Breast epithelium (tissue), 4 donors: ENCODE measurements around the gene ANKS1B. TPM values are rescaled to one million over a fixed set of nuclear protein-coding genes. Genes with fewer than 3 reads are reported as not detected.

Source experiments
- DNase-seq, 2 donors: peaks; one replicate each; pipeline ENCODE4 v3.0.0-alpha.2; 2019; ENCODE audit warnings: low spot score in 2 of 2
- H3K27ac ChIP-seq, 2 donors: fragments of 200-600 bp; sonication (generic) in 1 of 2; one replicate each; pipeline ENCODE4 v1.5.1; 2016 to 2019; ENCODE audit warnings: mild to moderate bottlenecking in 1 of 2
- H3K27me3 ChIP-seq, 2 donors: fragments of 200-600 bp; sonication (generic) in 1 of 2; one replicate each; pipeline versions ENCODE4 v1.5.1 to v1.6.0; 2017 to 2019; ENCODE audit warnings: control low read depth in 1 of 2, mild to moderate bottlenecking in 1 of 2
- H3K36me3 ChIP-seq: fragments of 200-600 bp; one replicate; pipeline ENCODE4 v1.5.1; 2019
- H3K4me1 ChIP-seq, 2 donors: fragments of 200-600 bp; sonication (generic); one replicate each; pipeline ENCODE4 v1.5.1; 2016 to 2019; ENCODE audit warnings: control low read depth in 1 of 2
- H3K4me3 ChIP-seq, 3 donors: fragments of 200-600 bp; sonication (generic); 1 replicate in 2 of 3; 2 replicates in 1 of 3; pipeline ENCODE4 v1.5.1; 2016 to 2019; ENCODE audit warnings: mild to moderate bottlenecking in 3 of 3, moderate library complexity in 2 of 3
- H3K9me3 ChIP-seq, 2 donors: fragments of 200-600 bp; sonication (generic) in 1 of 2; one replicate each; pipeline ENCODE4 v1.5.1; 2016 to 2019; ENCODE audit warnings: control low read depth in 1 of 2
- POLR2A ChIP-seq: fragments of 450-650 bp; IDR thresholded peaks from one replicate; pipeline ENCODE4 v1.6.1; 2016; ENCODE audit warnings: antibody characterized with exemption, mild to moderate bottlenecking, moderate library complexity
- POLR2AphosphoS5 ChIP-seq, 3 donors: sonication (generic); formaldehyde crosslinking; IDR thresholded peaks; one replicate each; pipeline ENCODE4 v1.6.1; 2017; ENCODE audit warnings: antibody characterized with exemption in 3 of 3
- intact Hi-C: fragments of 100-400 bp; cut with DNase I; formaldehyde crosslinking; loops from one replicate; pipeline ENCODE4 v1.15.1; 2023; ENCODE audit warnings: low total_unique reads
- total RNA-seq, 3 donors: library from RNA; depleted of rRNA; stranded (reverse); fragments of >200 nt; gene quantifications; one replicate each; pipeline ENCODE4 v1.1.0, GENCODE V29; 2016
- TF ChIP-seq, protein P1 (sequence below), 3 donors: fragments of 450-650 bp; IDR thresholded peaks; one replicate each; pipeline ENCODE4 v1.5.1; 2016 to 2017; ENCODE audit warnings: antibody characterized with exemption in 3 of 3, mild to moderate bottlenecking in 3 of 3, moderate library complexity in 3 of 3

Gene ANKS1B
- total RNA-seq, 3 donors from 2014 or later: 16.6 to 115 (median 32.4) TPM

GRCh38 chr12:98796745-98797144 lies 1188.0 kb downstream of the ANKS1B start:
- no peak overlapping the region for H3K4me3 ChIP-seq
- TF ChIP-seq POLR2A (no peak), POLR2AphosphoS5 (IDR thresholded peaks at IDR 0.05) (no peak)
- TF ChIP-seq, protein P1, sequence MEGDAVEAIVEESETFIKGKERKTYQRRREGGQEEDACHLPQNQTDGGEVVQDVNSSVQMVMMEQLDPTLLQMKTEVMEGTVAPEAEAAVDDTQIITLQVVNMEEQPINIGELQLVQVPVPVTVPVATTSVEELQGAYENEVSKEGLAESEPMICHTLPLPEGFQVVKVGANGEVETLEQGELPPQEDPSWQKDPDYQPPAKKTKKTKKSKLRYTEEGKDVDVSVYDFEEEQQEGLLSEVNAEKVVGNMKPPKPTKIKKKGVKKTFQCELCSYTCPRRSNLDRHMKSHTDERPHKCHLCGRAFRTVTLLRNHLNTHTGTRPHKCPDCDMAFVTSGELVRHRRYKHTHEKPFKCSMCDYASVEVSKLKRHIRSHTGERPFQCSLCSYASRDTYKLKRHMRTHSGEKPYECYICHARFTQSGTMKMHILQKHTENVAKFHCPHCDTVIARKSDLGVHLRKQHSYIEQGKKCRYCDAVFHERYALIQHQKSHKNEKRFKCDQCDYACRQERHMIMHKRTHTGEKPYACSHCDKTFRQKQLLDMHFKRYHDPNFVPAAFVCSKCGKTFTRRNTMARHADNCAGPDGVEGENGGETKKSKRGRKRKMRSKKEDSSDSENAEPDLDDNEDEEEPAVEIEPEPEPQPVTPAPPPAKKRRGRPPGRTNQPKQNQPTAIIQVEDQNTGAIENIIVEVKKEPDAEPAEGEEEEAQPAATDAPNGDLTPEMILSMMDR (IDR thresholded peaks at IDR 0.05): no peak
- no peaks in the 10 kb centered on the region for H3K36me3 ChIP-seq
- H3K9me3 ChIP-seq: no peaks in the 10 kb centered on the region
- no peak overlapping the region for H3K27ac ChIP-seq
- DNase-seq: no peak
- H3K27me3 ChIP-seq: no peaks in the 10 kb centered on the region
- intact Hi-C loops: no loop called here
- H3K4me1 ChIP-seq: no peaks in the 10 kb centered on the region

GRCh38 chr12:98793121-98793520 lies 1191.6 kb downstream of the ANKS1B start:
- no peak for DNase-seq
- Histone ChIP-seq H3K4me1 (no peaks in the 10 kb centered on the region), H3K27me3 (no peaks in the 10 kb centered on the region), H3K36me3 (no peaks in the 10 kb centered on the region), H3K9me3 (no peaks in the 10 kb centered on the region), H3K27ac (no peak overlapping the region), H3K4me3 (no peak overlapping the region)
- no peak for TF ChIP-seq POLR2A
- TF ChIP-seq, protein P1 (IDR thresholded peaks at IDR 0.05): no peak
- TF ChIP-seq POLR2AphosphoS5 (IDR thresholded peaks at IDR 0.05): no peak
- intact Hi-C loops: no loop called here

DNA sequence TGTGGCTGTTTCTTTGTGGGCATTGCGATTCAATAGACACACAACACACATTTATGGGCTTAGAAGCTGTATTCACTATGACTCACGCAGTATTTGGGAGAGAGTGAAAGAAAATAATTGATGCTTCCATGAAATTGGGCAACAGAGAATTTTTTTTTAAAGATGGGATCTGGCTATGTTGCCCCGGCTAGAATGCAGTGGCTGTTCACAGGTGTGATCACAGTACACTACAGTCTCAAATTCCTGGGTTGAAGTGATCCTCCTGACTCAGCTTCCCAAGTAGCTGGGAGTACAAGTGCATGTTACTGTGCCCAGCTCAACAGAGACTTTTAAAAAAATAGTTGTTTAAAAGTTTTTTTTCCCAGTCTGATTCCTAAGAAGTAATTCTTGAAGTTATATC lies 1193.3 kb downstream of the ANKS1B start:
- H3K27ac ChIP-seq: no peak overlapping the region
- no peaks in the 10 kb centered on the region for H3K4me1 ChIP-seq
- DNase-seq: no peak
- no peaks in the 10 kb centered on the region for H3K9me3 ChIP-seq
- no peaks in the 10 kb centered on the region for H3K36me3 ChIP-seq
- intact Hi-C loops: no loop called here
- no peak overlapping the region for H3K4me3 ChIP-seq
- no peaks in the 10 kb centered on the region for H3K27me3 ChIP-seq
- TF ChIP-seq, protein P1 (IDR thresholded peaks at IDR 0.05): no peak
- TF ChIP-seq POLR2AphosphoS5 (IDR thresholded peaks at IDR 0.05): no peak
- TF ChIP-seq POLR2A: no peak

DNA sequence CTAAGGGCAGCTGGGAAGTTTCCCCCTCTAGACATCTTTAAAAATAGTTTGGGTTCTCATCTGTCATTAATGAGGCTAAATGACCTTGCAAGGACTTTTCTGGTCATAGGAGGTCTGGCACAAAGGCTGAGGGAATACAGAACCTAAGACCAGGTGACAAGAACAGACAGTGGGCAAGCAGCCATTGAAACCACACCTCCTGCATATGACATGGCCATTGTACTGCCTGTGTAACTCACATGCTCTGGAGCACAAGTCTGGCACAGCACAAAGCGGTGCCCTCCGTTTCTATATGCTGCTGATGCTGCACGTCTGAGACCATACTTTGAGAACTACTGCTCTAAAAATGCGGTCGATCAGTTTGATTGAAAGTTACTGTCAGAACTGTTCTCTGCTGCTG lies 1196.3 kb downstream of the ANKS1B start:
- H3K27ac ChIP-seq: no peak overlapping the region
- TF ChIP-seq POLR2AphosphoS5 (IDR thresholded peaks at IDR 0.05): no peak
- TF ChIP-seq, protein P1 (IDR thresholded peaks at IDR 0.05): no peak
- TF ChIP-seq POLR2A: no peak
- H3K9me3 ChIP-seq: no peaks in the 10 kb centered on the region
- H3K4me1 ChIP-seq: no peaks in the 10 kb centered on the region
- no peaks in the 10 kb centered on the region for H3K36me3 ChIP-seq
- H3K4me3 ChIP-seq: no peak overlapping the region
- intact Hi-C loops: no loop called here
- no peaks in the 10 kb centered on the region for H3K27me3 ChIP-seq
- DNase-seq: no peak

- Histone ChIP-seq H3K27ac (no peak overlapping the region), H3K9me3 (no peaks in the 10 kb centered on the region), H3K4me1 (no peaks in the 10 kb centered on the region), H3K4me3 (no peak overlapping the region), H3K27me3 (no peaks in the 10 kb centered on the region), H3K36me3 (no peaks in the 10 kb centered on the region)
- no peak for TF ChIP-seq POLR2A
- TF ChIP-seq, protein P1 (IDR thresholded peaks at IDR 0.05): no peak
- TF ChIP-seq POLR2AphosphoS5 (IDR thresholded peaks at IDR 0.05): no peak
- intact Hi-C loops: no loop called here
- DNase-seq: no peak
These were observed 1198.1 kb downstream of the ANKS1B start for GRCh38 chr12:98786653-98787052.
